ENCODE data around the gene PCNX4.

Gene PCNX4

DNA sequence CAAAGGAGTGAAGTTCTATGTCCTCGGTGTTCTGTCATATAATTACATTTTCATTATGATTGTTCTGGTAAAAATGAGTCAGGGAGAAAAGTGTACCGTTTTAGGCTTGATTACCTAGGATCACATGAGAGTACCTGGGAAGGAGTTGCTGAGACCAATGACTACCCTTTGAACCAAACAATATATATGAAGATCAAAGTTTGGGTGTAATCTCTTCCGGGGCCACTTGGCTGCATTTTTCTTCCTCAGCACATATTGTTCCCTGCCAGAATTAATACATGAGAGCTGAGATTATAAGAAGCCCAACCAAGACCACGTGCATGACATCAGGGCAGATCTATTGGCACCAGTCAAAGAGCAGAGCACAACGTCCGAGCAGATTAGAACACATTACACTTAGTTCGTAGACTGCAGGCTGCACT is 114.5 kb downstream of the PCNX4 start:
- DNase-seq (ENCODE audit: low spot score) = no peak

DNA sequence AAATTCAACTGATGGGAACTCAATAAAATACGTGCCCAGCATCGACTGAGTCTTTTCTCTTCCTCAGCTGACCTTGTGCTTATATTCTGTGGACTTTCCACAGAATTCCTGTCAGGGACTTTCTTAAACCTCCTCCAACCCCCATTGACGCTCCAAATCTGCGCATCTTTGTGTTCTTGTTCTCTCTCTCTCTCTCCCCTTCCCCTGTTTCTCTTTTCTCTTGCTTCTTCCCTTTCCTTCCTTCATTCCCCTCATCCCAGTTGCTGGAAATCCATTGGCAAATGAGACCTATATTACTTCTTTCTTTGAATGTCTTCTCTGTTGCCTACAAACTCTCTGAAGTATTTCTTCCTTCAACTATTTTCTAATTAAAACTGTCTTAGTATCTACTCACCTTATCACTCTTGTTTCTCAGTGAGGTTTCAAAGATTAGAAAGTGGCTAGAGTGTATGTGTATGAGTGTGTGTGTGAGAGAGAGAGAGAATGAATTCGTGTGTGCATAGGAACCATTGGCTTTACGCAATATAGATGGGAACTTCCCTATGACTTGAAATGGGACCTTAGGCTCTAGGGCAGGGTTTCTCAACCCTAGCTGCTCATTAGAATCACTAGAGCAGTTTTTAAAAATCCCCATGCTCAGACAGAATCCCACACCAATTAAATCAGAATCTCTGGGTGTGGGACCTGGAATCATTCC is 115.3 kb downstream of the PCNX4 start:
- no peak for DNase-seq (ENCODE audit: low spot score)

DNA sequence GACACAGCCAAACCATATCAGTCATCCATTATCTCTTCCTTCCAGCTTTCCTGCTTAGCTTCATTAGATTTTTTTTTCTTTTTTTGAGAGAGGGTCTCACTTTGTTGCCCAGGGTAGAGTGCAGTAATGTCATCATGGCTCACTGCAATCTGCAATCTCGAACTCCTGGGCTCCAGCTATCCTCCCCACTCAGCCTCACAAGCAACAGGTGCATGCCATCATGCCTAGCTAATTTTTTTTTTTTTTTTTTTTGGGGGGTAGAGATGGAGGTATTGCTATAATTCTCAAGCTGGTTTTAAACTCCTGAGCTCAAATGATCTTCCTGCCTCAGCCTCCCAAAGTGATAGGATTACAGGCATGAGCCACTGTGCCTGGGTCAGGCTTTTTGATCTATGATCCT is 119.0 kb downstream of the PCNX4 start:
- no peak for DNase-seq (ENCODE audit: low spot score)

DNA sequence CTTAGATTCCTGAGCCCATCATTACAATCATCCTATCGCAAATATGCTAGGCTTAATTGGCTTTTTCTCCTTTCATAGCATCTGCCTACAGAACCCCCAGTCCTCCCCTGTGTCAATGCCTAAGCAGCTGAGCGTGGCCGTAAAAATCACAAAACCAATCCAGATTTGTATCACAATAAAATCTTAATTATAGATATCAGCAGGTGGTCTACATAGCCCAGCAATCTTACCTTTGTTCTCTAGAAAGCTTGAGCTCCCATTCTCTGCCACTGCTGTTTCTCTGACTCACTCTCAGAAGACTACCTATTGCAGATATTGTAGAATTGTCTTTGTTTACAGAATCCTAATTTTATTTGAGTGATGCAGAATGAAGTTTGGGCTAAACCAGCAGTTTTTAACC is 119.4 kb downstream of the PCNX4 start:
- DNase-seq (ENCODE audit: low spot score) = no peak

DNA sequence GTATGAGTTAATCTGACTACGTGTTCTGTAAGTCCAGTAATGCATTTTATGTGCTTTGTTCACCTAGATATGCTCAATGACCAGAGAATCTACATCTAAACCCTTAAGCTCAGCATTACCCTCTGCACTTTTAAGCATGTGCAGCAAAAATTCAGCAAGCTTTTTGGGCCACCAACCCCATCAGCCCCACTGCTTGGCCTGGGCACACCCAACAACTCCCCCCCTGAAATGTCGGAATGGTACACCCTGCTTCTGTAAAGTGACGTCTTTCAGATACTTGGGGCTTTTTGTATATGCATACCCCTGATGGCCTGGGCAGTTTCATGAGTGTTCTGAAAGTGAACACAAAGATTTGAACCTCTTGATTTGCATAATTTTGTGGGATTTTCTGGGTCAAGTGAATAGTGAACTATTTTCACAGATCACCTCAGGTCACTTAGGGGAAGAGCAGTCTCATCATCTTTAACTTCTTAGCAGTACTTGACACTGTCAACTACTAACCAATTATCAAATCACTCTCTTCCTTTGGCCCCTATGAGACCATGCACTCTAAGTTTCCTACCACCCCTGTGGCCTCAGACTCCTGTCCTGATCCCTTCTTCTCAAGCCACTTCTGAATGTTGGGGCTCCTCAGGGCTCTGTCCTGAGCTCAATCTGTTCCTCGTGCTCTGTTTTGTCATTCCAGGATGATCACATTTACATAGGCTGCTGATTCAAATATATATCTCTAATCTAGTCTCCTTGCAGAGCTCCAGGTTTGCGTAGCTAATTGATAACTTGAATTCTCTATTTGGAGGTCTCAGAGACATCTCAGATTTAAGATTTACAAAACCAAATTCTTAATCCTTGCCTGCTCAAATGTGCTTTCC is 121.0 kb downstream of the PCNX4 start:
- DNase-seq (ENCODE audit: low spot score) = no peak

DNA sequence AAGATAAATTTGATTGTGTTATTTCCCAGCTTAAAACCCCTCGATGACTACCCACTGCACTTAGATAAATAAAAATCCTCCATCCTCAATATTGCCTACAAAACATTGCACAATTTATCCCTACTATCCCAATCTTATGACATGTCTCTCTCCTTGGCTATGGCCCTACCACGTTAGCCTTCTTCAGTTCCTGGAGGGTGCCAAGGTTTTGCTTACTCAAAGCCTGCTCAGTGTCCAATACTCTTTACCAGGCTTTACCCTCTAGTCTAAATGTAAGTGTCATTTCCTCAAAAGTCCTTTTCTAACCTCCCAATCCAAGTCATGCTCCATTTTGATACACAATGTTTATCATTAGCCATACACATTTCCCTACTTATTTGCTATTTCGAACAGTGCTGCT is 122.3 kb downstream of the PCNX4 start:
- no peak for DNase-seq (ENCODE audit: low spot score)

DNA sequence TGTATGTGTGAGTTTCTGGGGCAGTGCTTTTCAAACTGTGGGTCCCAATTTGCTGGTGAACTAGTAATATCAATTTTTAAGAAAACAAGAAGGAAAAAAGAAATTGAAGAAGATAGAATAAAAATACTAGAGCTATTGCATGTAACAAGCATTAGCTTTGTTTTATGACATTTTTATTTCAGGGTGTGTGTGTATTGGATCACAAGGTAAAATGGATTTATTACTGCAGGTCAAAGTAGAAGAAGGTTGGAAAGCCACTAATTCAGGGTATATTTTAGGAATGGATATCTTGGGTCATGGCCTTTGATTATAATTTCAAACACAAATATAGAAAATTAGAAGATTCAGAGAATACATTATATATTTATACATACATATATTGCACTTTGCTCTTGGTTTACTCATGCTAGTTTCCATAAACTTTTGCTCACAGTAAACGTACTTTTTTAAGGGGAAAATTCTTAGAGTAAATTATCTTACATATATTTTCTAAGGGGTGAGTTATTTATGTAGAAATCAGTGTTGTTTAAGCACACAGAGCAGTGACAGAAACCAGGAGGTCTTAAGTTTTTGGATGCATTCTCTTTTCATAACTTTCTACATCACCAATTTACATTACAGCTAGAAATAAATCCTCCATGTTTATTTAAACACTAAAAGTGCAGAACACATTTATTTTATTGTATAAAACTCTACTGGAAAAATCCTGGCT is 122.8 kb downstream of the PCNX4 start:
- DNase-seq (ENCODE audit: low spot score) = no peak

DNA sequence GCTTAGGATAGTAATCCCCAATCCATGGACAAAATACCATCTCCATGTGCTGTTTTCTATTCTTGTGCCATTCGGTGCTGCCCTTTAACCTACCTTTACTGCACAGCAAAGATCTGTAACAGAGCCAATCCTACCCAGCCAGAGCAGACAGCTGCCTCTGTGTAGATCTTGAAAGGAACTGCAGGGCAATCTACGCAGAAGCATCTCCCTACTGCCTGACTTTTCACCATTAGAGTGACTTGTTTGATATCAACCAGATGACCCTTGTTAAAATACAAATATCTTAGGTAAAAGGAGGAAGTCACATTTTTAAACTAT is 123.4 kb downstream of the PCNX4 start:
- no peak for DNase-seq (ENCODE audit: low spot score)

DNA sequence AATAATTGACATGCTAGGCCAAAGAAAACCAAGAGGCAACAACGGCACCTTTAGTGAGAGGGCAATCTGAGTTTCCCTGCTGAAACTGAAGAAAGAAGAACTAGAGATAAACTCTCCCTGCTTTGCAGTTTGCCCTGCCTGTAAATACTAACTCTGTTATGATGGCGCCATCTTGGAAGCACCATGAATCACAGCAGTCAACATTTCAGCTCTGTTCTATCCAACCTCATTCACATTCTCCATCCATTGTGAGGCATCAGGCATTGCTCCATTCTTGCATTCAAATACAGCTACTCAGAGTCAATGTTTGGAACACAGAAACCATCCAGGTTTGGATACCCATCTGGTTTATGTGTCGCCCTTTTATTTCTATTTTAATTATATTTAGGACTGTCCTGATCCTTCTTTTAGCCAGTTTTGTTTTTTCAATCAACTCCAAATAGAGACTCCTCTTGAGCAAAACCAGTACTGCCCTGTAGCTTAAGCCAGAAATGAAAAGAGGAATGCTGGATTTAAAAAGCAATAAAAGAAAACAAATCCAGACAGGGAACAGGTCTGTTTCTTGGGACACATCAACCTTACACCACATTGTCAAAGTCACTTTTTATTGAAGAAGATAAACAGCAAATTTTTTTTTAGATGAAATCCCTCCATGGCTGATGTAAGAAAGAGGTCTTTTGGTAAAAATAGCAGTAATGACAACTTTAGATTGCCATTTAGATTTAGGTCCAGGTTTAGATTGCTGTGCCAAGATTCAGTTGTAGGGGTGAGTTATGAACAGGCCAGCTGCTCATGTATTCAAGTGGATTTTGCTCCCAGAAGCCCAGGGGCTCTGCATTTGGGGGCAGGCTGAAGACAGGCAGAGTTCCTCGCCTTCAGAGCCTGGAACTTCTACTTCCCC is 124.0 kb downstream of the PCNX4 start:
- no peak for DNase-seq (ENCODE audit: low spot score)

DNA sequence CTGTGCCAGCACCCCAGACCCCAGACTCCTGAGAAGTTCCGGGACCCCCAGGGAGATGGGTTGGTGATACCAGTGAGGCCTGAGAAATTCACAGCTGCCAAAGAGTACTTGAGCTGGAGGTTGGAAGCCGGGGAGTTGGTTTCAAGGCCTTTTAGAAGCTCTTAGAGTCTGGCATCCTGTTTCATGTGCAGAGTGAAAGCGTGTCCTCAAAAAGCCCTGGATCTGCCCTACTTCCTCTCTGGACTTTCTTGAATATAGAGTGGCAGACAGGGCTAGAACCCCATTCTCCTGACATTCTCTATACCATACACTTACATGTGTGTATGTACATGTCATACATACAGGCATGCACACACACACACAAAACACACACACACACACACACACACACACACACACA is 126.0 kb downstream of the PCNX4 start:
- no peak for DNase-seq (ENCODE audit: low spot score)

Data from SW480 (cell line).